HG03095 (cell line): ENCODE measurements around the gene PHACTR4.
"Not testable (repeated sequence)": the region's sequence is repeated elsewhere in the genome, so short reads cannot be mapped to it uniquely, and the experiment has no call there.

ENCODE experiments used
- ATAC-seq: cut with Tn5 transposase; IDR thresholded peaks from one replicate; pipeline ENCODE4 v1.9.1; 2021; ENCODE audit warnings: moderate library complexity; ENCODE audit not compliant: unreplicated experiment

Gene PHACTR4

GRCh38 chr1:28370239-28371009 lies 884 bp downstream of the PHACTR4 start:
- no peak for ATAC-seq

DNA sequence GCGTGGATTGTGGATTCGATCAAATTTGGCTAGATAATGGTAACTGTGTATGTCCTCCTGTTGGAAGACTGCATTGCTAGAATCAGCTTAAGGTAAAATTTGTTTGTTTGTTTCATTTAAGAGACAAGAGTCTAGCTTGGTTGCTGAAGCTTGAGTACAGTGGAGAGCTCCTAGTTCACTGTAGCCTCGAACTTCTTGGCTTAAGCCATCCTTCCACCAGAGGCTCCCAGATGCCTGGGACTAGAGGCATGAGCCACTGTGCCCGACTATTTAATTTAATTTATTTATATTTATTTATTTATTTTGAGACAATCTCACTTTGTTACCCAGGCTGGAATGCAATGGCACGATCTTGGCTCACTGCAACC lies 1.5 kb downstream of the PHACTR4 start:
- ATAC-seq, result no peak

- ATAC-seq, result not testable (repeated sequence)
Measured at GRCh38 chr1:28373450-28373849, 3.9 kb downstream of the PHACTR4 start.

DNA sequence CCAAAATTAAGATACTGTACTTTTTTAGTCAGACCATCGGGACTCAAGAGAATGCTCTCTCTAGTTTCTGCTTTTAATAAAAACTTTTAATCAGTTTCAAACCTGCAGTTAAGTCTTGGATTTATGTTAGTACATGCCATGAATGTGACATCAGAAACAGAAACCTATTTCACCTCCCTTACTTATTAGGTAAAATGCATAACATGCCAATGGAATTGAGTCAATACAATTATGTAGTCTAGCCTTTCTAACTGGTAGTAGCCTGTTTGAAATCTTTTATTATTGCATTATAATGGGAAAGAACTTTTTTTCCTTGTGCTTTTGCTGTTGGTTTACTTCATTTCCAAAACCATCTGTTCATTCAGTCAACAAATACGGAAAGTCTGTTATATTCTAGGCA lies 4.8 kb downstream of the PHACTR4 start:
- no peak for ATAC-seq

DNA sequence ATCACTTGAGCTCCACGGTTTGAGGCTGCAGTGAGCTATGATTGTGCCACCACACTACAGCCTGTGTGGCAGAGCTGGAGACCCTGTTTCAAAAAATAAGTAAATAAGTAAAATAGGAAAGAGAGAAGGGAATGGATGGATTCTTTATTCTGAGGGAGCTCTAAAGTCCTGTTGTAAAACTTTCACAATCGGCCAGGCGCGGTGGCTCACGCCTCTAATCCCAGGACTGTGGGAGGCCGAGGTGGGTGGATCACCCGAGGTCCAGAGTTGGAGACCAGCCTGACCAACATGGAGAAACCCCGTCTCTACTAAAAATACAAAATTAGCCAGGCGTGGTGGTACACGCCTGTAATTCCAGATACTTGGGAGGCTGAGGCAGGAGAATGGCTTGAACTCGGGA lies 6.1 kb downstream of the PHACTR4 start:
- ATAC-seq, result not testable (repeated sequence)

DNA sequence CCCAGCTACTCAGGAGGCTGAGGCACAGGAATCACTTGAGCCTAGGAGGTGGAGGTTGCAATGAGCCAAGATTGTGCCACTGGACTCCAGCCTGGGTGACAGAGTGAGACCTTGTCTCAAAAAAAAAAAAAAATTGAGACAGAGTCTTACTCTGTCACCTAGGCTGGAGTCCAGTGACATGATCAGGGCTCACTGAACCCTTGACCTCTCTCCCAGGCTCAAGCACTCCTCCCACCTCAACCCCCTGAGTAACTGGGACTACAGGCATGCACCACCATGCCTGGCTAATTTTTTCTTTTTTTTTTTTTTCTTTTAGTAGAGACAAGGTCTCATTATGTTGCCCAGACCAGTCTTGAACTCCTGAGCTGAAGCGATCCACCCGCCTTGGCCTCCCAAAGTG lies 6.7 kb downstream of the PHACTR4 start:
- not testable (repeated sequence) for ATAC-seq

DNA sequence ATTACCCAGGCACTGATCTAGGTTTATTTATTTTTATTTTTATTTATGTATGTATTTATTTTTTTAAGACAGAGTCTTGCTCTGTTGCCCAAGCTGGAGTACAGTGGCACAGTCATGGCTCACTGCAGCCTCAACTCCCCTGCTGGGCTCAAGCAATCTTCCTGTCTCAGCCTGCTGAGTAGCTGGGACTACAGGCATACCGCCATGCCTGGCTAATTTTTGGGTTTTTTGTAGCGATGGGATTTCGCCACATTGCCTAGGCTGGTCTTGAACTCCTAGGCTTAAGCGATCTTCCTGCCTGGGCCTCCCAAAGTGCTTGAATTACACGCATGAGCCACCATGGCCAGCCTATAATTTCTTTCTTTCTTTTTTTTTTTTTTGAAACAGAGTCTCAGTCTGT lies 9.4 kb downstream of the PHACTR4 start:
- ATAC-seq, result no peak

DNA sequence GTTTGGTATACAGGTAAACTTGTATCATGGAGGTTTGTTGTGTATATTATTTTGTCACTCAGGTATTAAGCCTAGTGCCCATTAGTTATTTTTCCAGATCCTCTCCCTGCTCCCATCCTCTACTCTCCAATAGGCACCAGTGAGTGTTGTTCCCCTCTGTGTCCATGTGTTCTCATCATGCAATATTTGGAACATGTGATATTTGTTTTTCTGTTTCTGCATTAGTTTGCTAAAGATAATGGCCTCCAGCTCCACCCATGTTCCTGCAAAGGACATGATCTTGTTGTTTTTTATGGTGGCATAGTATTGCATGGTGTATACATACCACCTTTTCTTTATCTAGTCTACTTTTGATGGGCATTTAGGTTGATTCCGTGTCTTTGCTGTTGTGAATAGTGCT lies 10.9 kb downstream of the PHACTR4 start:
- ATAC-seq, result no peak

DNA sequence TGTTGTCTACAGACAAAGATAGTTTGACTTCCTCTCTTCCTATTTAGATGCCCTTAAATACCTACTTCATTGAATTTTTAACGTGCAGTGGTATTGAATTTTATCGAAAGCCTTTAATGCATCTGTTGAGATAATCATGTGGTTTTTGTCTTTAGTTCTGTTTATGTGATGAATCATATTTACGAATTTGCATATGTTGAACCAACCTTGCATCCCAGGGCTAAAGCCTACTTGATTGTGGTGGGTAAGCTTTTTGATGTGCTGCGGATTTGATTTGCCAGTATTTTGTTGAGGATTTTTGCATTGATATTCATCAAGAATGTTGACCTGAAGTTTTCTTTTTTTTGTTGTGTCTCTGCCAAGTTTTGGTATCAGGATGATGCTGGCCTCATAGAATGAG lies 14.2 kb downstream of the PHACTR4 start:
- not testable (repeated sequence) for ATAC-seq

DNA sequence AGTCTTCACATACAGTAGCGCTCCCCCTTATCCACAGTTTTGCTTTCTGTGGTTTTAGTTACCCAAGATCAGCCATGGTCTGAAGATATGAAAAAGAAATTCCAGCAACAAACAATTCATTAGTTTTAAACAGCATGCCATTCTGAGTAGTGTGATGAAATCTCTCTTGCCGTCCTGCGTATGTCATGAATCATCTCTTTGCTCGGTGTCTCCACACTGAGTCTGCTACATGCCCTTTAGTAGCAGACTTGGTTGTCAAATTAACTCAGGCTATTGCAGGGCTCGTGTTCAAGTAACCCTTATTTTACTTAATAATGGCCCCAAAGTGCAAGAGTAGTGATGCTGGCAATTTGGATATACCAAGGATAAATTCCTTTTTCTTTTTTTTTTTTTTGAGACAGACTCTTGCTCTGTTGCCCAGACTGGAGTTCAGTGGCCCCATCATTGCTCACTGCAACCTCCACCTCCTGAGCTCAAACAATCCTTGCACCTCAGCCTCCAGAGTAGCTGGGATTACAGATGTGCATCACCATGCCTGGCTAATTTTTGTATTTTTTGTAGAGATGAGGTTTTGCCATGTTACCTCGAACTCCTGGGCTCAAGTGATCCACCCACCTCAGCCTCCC lies 22.6 kb downstream of the PHACTR4 start:
- ATAC-seq, result no peak

GRCh38 chr1:28394136-28394535 lies 24.6 kb downstream of the PHACTR4 start:
- no peak for ATAC-seq

- ATAC-seq, result no peak
Measured at GRCh38 chr1:28395181-28395580, 25.6 kb downstream of the PHACTR4 start.

DNA sequence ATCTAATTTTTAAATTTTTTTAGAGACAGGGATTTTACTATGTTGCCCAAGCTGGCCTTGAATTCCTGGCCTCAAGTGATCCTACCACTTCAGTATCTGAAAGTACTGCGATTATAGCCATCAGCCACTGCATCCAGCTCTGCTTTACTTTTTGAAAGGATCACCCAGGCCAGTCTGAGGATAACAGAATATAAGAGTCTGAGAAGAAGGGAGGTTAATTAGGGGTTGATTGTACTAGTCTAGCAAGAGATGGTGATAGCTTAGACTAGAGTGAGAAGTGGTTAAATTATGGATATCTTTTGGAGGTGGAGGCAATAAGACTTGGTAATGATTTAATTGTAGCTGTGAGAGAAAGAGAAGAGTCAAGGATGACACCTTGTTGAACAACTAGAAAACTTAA lies 32.2 kb downstream of the PHACTR4 start:
- ATAC-seq, result no peak

DNA sequence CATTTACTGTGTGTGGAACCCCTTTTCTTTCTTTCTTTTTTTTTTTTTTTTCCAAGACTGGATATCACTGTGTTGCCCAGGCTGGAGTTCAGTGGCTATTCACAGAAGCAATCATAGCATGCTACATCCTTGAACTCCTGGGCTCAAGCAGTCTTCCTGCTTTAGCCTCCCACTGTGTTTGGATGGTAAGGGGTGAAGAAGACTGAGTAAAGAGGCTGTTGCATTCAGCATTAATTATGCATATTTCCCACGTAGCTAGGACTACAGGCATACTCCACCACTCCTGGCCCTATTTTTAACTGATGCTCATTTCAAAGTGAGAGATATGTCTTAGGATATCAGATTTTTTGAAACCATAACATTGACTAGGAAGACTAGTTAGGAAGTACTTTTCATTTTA lies 39.5 kb downstream of the PHACTR4 start:
- no peak for ATAC-seq

- no peak for ATAC-seq
Measured at GRCh38 chr1:28411656-28412055, 42.1 kb downstream of the PHACTR4 start.

GRCh38 chr1:28412731-28413130 lies 43.2 kb downstream of the PHACTR4 start:
- ATAC-seq, result no peak

DNA sequence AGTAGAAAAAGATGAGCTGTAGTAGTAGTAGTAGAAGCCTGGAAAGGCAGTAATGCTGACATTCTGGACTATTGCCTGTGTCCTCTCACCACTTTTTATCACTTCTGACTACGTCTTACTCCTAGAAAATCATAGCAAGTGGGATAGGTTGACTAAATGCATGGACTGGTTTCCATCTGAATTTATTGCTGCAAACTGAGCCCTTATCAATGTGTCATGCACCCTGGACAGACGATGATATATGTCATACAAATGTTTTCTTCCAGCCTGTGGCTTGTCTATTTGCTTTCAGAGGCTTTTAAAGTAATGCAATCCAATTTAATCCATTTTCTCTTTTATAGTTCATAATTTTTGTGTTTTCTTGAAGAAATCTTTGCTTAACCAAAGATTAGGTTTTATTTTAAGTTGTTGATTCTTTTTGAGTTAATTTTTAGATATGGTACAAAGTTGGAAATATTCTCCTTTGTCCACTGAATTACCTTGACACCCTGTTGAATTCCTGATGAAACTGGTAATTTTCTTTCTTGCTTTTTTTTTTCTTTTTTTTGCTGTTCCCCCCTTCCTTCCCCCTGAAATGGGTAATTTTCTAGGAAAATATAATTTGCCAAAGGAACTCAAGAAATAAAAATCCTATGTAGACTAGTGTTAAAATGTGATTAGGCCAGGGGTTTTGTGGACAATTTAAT lies 47.1 kb downstream of the PHACTR4 start:
- ATAC-seq, result no peak

- ATAC-seq, result no peak
Measured at GRCh38 chr1:28417441-28417922, 47.9 kb downstream of the PHACTR4 start.

DNA sequence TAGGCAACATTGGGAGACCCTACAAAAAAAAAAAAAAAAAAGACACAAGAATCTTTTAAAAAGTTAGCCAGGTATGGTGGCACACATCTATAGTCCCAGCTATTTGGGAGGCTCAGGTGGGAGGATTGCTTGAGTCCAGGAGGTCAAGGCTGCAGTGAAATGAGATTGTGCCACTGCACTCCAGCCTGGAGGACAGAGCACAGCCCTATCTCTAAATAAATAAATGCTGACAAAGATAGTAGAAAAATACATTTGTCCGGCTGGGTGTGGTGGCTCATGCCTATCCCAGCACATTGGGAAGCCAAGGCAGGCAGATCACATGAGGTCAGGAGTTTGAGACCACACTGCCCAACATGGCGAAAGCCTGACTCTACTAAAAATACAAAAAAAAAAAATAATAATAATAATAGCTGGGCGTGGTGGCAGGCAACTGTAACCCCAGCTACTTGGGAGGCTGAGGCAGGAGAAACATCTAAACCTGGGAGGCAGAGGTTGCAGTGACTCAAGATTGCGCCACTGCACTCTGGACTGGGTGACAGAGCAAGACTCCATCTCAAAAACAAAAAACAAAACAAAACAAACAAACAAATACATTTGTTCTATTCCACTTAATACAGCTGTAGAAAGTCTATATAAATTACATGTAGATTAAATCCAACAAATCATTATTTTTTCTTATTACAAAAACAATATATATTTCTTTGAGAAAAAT lies 48.5 kb downstream of the PHACTR4 start:
- ATAC-seq, result no peak

DNA sequence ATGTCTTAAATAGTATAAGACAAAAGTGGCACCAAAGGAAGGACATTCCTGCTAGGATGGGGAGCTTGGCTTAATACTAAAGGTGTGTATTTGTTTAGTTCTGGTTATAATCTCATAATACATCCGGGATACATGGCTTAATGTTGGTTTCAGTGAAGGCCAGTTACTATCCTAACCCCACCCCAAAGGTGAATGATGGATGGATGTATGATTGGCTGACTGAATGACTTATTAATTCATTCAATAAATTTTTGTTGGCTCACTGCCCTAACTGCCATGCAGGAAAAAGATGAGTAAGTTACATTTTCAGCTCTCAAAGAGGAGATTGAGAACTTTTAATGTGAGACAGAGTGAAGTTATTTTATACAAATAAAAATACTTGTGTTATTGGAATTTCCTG lies 52.2 kb downstream of the PHACTR4 start:
- ATAC-seq, result no peak

GRCh38 chr1:28426831-28427230 lies 57.3 kb downstream of the PHACTR4 start:
- ATAC-seq, result no peak
